NCI-H128 (cell line): Measurements from ENCODE around the gene MYH11.
"Not testable (repeated sequence)": the region's sequence is repeated elsewhere in the genome, so short reads cannot be mapped to it uniquely, and the experiment has no call there.

Experiments used
- DNase-seq: peaks from one replicate; lab custom pipeline; 2025; ENCODE audit not compliant: unreplicated experiment; lab: John Stamatoyannopoulos, UW

MYH11 gene

DNA sequence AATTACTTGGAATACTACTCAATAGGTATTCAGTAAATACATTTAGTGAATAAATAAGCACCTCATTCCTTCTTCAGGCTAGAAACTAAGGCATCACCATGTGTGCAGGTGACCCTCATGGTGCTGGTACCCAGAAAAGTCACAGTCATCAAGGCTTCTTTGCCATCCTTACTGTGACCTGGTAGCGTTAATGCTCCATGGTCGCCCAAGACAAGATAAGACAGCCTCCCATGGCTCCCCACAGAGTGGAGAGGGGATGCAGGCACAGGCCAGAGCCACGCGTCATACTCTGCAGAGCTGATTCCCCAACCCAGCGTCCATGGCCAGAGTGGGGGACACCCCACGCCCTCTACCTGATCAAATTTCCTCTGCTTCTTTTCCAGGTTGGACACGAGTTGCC, 133.0 kb downstream of the MYH11 start:
- DNase-seq = no peak

DNA sequence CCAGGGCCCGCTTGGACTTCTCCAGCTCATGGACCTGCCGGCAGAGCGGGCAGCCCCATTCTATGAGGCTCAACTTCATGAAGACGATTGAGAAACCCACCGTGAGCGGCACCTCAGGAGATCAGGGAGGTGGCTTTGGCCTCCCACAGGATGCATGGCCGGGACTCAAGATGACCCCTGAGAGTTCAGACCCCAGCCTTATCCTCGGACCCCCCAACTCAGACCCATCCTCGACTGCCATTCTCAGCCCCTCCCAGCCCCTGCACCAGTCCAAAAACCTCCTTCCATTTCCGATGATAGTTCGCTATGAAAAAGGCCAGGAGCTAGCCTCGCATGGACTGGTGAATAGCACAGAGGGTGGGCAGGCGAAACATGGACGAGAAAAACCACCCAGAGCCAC, 135.8 kb downstream of the MYH11 start:
- DNase-seq = no peak

DNA sequence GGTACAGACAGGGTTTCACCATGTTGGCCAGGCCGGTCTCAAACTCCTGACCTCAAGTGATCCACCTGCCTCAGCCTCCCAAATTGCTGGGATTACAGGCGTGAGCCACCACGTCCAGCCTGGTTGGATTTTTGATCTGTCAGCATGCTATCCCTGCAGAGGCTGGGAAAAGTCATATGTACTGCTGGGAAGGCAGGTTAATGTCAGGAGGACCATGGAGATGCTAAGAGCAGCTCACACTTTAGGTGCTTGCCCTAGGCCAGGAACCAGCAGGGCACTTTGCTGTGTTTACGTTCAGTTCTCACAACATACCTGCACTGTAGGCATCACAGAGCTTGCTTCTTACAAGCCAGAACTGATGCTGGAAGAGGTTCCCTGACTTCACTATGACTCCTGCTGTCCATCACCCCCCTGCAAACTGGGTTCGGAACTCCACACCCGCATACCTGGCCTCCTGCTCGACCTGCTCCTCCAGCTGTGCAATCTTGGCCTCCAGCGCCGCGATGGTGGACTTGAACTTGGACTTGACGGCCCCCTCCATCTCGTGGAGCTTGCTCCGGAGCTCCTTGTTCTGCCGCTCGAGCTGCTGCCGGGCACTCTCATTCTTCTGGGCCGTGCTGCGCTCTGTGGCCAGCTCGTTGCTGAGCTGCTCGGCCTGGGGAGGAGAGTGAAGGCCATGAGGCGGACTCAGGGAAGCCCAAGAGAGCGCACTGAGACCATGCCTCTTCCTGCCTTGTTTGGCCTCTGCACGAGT, 140.0 kb downstream of the MYH11 start:
- no peak for DNase-seq

DNA sequence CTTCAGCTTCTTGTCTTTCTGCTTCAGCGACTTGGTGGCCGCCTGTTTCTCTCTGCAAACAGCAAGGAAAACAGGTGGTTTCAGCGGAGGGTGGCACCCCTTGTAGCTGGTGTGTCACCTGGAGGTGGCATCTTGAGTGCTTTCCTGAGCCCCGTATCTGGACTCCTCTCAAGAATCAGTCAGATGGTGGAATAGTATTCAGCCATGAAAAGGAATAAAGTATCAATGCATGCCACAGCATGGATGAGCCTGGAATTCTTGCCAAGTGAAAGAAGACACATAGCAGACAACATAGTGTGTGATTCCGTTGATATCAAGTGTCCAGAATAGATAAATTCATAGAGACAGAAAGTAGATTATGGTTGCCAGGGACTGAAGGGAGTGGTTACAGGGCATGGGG, 141.6 kb downstream of the MYH11 start:
- DNase-seq = no peak

DNA sequence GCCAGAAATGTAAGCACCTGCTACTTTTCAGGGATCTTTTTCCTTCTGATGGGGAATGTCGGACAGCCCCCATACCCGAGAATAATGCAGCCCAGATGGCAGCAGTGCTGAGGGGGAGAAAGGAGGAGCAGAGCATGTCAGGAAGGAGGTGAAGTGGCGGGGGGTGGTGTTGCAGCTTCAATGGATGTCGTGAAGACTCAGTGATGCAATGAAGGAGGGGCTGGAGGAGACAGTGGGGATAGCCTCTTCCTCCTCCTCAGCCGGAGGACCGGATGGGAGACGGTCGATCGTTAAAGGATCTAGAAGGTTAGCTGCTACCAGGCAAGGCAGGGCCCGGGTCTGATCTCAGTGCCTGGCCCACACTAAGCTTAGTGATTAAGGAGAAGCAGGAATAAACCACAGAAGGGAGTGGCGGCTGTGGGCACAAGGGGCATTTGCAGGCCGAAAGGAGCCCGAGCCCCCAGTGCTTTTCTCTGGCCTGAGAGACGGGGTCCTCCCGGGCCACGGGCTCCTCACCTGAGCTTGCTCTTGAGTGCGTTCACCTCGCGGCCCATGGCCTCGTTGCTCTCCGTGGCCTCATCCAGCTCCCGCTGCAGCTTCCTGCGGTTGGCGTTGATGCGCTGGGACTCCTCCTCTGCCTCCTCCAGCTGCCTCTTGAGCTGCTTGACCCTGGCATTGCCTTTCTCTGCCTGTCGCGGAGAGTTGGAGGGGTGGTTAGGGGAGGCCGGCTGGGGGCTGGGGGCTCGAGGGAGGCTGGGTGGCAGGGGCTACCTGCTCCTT, 142.2 kb downstream of the MYH11 start:
- DNase-seq = no peak

DNA sequence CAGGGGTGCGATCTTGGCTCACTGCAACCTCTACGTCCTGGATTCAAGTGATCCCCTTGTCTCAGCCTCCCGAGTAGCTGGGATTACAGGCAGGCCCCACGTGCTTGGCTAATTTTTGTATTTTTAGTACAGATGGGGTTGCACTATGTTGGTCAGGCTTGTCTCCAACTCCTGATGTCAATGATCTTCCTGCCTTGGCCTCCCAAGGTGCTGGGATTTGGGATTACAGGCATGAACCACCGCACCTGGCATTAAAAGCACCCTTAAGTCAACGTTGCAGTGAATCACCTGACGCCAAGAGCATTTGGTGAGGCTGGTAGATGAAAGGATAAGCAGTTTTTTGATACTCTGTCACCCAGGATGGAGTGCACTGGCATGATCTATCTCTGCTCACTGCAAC, 147.8 kb downstream of the MYH11 start:
- no peak for DNase-seq

DNA sequence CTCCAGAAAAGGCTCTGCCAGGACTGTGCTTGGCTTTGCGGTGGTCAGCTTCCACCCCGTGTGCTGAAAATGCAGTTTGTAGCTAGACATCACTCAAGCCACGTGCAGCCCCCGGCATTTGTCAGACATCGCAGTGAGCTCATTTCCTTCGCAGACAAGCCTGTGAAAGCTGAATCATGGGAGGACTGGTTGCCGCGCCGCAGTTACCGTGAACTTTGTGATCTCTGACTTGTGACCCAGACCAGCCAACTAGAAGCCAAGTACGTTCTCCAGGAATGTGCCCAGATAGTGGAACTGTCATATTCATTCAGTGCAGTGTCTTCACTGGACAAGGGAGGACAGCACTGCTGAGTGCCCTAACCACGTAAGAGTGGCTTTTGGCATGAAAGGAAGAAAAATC, 148.7 kb downstream of the MYH11 start:
- DNase-seq = no peak

DNA sequence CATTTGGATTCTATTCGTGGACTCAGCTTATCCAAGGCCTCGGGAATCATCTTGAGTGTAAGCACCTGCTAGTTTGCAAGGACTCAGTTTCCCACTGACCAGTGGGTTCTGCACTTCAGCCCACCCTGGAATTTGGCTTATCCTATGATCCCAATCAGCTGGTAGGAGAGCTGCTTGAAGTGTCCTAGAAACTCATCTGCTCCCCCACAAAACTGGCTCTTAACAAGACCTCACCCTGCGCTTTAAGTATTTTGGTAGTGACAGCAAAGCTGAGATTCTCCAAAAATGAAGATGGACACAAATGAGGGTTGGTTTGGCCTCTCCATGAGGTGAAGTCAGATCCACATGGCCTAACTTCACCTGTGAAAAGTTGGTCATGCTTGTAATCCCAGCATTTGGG, 149.5 kb downstream of the MYH11 start:
- DNase-seq = no peak

DNA sequence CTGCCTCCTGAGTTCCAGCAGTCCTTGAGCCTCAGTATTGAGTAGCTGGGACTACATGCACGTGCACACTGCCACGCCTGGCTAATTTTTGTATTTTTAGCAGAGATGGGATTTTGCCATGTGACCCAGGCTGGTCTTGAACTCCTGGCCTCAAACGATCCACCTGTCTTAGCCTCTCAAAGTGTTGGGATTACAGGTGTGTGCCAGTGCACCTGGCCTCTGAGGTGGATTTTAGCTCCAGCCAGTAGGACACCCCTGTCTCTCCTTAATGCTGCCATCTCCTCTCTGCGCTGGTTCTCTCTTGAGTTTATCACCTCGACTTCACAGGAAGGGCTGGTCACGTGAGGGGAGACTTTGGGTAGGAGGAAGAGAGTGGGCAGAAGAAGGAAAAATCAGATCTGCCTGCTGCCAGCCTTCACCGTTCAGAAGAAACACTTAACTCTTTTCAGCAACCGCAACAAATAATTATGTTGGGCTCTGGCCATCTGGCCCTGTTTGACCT, 151.7 kb downstream of the MYH11 start:
- no peak for DNase-seq

DNA sequence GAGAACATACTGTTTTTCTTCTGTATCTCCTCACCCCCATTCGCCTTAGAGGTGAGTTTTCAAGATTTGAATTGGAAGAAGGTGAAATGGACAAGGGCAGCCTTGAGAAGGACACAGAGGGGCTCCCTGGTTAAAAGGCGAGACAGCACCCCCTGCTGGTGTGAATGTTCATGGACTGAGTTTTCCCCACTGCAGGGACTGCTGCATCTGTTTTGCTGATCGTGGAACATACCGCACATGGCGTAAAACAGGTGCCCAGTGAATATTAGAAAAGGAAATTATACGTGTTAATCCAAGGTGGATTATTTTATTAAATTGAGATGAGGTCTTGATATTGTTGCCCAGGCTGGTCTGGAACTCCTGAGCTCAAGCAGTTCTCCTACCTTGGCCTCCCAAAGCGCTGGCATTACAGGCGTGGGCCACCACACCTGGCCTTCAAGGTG, 152.3 kb downstream of the MYH11 start:
- DNase-seq = peak; percentile 1

DNA sequence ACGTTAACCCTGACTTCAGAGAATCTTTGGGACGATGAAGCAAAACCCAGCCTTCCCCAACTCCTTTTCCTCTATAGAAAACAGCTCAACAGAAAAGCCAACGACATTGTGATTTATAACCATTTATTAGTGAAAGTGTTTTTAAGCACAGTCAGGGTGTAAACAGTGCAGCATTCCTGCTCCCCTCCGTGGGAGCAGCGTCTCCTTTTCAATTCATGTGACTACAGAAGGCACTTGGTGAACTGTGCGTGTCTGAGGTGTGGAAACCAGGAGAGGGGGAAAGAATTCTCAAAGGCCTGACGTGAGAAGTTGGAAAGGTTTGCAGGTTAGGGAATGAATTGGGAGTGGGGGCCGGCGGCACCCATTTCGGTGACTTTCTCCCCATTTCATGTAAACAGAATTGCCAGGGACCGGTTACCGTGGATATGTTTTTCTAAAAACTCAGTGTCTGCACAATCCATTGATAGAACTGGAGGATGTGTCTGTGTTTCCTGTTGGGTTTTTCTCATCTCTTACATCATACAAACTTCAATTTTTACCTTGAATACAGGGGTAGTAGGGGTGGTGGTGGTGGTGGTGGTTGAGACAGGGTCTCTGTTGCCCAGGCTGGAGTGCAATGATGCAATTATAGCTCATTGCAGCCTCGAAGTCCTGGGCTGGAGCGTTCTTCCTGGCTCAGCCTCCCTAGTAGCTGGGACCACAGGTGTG, 153.6 kb downstream of the MYH11 start:
- DNase-seq = no peak

DNA sequence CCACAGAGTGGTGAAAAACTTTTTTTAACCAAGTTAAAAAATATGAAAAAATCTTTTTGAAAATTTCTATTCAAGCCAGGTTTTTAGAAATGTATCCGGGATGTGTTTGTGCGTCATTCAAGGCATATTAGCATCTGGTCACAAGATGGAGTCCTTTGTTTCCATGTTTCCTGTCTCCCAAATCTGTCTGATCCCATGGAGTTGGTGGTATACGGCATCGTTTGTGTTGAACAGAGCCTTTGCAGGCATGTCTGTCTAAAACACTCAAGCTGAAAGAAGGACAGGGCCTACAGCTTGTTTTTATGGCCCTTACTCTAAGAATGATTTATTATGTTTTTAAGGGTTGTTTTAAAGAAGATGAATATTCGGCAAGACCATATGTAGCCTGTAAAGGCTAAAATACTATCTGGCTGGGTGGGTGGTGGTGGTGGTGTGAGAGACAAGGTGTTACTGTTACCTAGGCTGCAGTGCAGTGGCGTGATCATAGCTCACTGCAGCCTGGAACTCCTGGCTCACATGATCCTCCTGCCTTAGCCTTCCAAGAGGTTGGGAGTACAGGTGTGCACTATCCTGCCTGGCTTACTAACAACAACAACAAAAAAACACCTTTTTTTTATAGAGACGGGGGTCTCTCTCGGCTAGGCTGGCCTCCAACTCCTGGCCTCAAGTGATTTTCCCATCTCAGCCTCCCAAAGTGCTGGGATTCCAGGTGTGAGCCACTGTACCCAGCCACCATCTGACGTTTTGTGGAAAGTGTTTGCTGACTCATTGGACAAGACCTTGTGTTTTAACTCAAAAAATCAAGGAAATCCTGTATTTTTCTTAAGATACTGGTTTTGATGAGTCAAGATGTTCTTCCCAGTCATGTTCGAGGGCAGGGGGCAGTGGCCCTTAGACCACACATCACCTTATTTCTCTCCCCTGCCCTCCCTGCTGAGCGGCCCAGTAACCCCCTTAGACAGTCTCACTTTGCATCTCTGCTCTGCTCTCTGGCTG, 154.6 kb downstream of the MYH11 start:
- DNase-seq = no peak

DNA sequence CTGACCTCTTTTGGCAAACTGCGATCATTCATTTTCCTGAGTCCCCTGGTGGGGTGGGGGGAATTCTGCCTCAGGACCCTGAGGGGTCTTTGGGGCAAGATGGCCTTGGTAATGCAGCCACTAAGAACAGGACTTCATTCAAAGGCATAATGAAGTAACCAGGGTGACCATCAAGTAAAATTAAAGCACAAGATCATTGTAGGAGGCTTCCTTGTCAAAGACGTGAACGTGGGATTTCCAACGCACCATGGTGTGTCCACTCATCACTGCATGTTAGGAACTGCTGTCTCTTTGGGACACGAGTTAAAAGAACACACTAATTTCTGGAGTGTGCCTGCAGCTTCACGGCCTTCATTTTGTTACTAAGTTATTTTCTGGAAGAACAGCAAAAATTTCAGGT, 155.5 kb downstream of the MYH11 start:
- DNase-seq = no peak

DNA sequence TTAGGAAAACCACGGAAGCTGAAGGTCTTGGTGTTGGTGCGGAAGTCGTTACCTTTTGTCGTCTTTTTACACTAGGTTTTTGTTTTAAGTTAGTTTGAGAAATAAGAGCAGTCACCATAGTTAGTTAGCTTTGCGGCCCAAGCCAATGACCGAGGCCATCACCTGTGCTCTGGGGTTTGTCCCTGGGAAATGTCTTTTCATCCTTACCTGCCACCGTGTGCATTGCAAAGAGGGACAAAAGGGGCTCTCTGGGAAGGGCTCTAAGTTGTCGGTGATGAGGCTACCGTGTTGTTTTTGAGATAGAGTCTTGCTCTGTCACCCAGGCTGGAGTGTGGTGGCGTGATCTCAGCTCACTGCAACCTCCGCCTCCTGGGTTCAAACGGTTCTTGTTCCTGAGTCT, 157.0 kb downstream of the MYH11 start:
- no peak for DNase-seq

DNA sequence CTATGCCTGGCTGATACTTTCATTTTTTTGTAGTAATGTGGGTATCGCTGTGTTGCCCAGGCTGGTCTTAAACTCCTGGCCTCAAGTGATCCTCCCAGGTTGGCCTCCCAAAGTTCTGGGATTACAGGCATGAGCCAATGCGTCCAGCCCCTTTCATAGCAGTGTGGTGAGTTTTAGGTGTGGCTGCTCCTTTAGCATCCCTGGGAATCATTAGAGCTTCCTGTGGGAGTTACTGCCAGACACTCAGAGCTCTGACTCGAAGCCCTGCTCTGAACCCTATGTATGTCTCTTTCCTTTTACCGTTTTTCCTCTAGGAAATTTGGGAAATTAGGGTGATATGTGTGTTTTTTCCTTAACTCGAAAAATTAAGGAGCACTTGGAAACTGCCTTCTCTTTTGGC, 162.3 kb downstream of the MYH11 start:
- no peak for DNase-seq

DNA sequence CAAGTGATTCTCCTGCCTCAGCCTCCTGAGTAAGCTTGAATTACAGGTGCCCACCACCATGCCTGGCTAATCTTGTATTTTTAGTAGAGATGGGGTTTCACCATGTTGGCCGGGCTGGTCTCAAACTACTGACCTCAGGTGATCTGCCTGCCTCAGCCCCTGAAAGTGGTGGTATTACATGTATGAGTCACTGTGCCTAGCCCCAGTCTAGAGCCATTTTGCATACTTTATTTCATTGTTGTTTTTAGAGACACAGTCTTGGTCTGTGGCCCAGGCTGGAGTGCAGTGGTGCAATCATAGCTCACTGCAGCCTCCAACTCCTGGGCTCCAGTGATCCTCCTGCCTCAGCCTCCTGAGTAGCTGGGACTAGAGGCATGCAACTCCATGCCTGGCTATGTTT, 164.3 kb downstream of the MYH11 start:
- not testable (repeated sequence) for DNase-seq

DNA sequence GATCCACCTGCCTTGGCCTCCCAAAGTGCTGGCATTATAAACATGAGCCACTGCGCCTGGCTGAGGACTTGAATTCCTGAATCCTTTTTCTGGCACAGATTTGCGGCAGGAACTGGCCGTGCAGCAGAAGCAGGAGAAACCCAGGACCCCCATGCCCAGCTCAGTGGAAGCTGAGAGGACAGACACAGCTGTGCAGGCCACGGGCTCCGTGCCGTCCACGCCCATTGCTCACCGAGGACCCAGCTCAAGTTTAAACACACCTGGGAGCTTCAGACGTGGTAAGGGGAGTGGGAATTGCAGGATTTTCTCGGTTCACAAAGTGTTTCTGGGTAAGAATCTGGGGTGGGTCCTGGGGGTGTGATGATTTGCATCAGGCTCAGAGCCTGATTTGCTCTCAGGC, 165.8 kb downstream of the MYH11 start:
- DNase-seq = no peak

DNA sequence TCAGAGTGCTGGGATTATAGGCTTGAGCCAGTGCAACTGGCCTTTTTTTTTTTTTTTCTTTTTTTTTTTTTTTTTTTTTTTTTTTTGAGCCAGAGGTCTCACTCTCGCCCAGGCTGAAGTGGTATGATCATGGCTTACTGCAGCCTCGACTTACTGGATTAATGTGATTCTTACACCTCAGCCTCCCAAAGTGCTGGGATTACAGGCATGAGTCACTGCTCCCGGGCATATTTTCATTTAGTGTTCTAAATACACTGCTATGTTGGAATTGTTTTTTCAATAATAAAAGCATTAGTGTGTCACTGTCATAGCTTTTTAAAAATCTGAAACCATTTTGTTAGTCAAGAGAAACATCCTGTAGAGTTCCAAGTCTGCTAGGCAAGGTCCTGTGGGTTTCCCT, 166.5 kb downstream of the MYH11 start:
- no peak for DNase-seq

DNA sequence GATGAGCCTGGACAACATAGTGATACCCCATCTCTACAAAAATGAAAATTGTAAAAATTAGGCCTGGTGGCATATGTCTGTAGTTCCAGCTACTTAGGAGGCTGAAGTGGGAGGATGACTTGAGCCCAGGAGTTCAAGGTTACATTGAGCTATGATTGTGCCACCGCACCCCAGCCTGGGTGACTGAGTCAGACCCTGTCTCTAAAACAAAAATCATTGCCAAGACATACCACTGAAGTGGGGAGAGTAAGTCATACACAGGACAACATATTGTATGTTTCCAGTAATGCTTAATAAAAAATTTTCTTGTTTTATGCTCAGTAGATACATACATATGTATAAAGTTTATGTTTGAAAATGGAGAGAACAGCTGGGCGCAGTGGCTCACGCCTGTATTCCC, 167.5 kb downstream of the MYH11 start:
- DNase-seq = no peak

DNA sequence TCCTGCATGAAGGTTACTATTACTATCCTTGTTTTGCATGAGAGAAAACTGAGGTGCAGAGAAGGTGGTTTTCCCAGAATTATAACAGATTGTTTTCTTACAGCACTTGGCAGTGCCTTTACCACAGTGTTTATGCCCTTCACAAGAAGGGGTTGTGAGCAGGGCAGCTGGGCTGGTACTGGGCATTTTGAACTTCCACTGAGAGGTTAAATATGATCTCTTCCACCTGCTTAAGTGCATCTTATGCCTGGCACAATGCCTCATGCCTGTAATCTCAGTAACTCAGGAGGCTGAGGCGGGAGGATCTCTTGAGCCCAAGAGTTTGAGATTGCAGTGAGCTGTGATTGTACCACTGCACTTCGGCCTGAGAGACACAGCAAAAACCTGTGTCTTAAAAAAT, 170.5 kb downstream of the MYH11 start:
- no peak for DNase-seq
